Aorta (tissue), 5 donors: ENCODE data around the gene CHST9. TPM values are rescaled to one million over a fixed set of nuclear protein-coding genes. Genes with fewer than 3 reads are reported as not detected.
"Not testable (repeated sequence)": the region's sequence is repeated elsewhere in the genome, so short reads cannot be mapped to it uniquely, and the experiment has no call there.

Experiments
- ATAC-seq: fragments of 200-7000 bp; cut with Tn5 transposase; one replicate; pipeline ENCODE4 v1.9.1; 2022; ENCODE audit warnings: moderate library complexity; ENCODE audit not compliant: low FRiP score
- DNase-seq, 2 donors: peaks; one replicate each; pipeline ENCODE4 v3.0.0-alpha.2; 2020
- H3K27ac ChIP-seq, 2 donors: one replicate each; pipeline ENCODE4 v1.5.1; 2013; ENCODE audit warnings: low read length in 2 of 2, mild to moderate bottlenecking in 2 of 2, moderate library complexity in 2 of 2, control low read depth in 1 of 2, inconsistent platforms in 1 of 2, low read depth in 1 of 2
- H3K27me3 ChIP-seq, 2 donors: one replicate each; pipeline ENCODE4 v1.6.1; 2013; ENCODE audit warnings: control low read depth in 1 of 2, low read length in 1 of 2, mild to moderate bottlenecking in 1 of 2, moderate library complexity in 1 of 2; ENCODE audit not compliant: insufficient read depth in 2 of 2, control insufficient read depth in 1 of 2
- H3K36me3 ChIP-seq, 2 donors: one replicate each; pipeline ENCODE4 v1.6.1; 2013; ENCODE audit warnings: control low read depth in 1 of 2, low read length in 1 of 2, mild to moderate bottlenecking in 1 of 2; ENCODE audit not compliant: insufficient read depth in 2 of 2, control insufficient read depth in 1 of 2
- H3K4me1 ChIP-seq, 2 donors: one replicate each; pipeline ENCODE4 v1.6.1; 2013; ENCODE audit warnings: low read length in 2 of 2, control low read depth in 1 of 2, mild to moderate bottlenecking in 1 of 2, moderate library complexity in 1 of 2; ENCODE audit not compliant: insufficient read depth in 2 of 2, control insufficient read depth in 1 of 2
- H3K4me3 ChIP-seq, 2 donors: one replicate each; pipeline ENCODE4 v1.5.1; 2013; ENCODE audit warnings: low read length in 2 of 2, control low read depth in 1 of 2, mild to moderate bottlenecking in 1 of 2
- H3K9me3 ChIP-seq: one replicate; pipeline ENCODE4 v1.6.1; 2013; ENCODE audit warnings: mild to moderate bottlenecking, low read length; ENCODE audit not compliant: control insufficient read depth
- WGBS, 2 donors: extraction: QIAGEN DNeasy Blood & Tissue Kit; methylation state at CpG; one replicate each; pipeline ENCODE4 v1.1.7; 2013; 5-methylcytosine and 5-hydroxymethylcytosine counted together
- intact Hi-C, 2 donors: fragments of 100-400 bp; cut with DNase I; formaldehyde crosslinking; loops; one replicate each; pipeline versions ENCODE4 v1.14.2 to v1.15.0; 2022
- polyA plus RNA-seq, 2 donors: library from polyadenylated mRNA; stranded (reverse); fragments of 200-250 nt; gene quantifications; one replicate each; pipeline ENCODE4 v1.2.3, GENCODE V29; 2013
- total RNA-seq, 2 donors: library from RNA; stranded (reverse); fragmentation: NEBNext Ultra II Directional; extraction: Animal tissue kit (Norgen Biotek cat#: 25700); gene quantifications; one replicate each; pipeline ENCODE4 v1.2.1, GENCODE V29; 2021
- donor health status: healthy with polysubstance abuse.
- donor health status: Bipolar disorder and iron deficiency.
- donor health status: DM: no; HTN: no; CAD: no.
- donor health status: DM: no; HTN: no; CAD: no.
- donor health status: DM: yes; HTN: yes; CAD: no.

Gene CHST9
- total and polyA plus RNA-seq, 4 donors = 0.06 TPM; not detected in 3

DNA sequence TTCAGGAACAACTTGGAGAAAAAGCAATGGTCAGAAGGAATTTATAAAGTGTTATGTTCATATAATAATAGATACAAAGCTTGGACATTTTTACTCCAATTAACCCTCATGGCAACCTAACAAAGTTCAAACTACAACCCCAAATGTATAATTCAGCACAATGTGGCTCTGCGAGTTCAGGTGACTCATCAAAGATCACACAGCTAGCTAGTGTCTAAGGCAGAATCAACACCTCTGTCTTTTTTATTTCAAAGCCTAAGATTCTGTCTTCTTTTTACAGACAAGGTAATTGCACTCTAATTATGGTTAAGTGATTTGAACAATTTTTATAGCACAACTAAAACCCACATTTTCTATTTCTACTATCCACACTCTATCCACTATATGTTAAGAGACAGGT lies 90.5 kb downstream of the CHST9 start:
- Histone ChIP-seq H3K4me1 (no peaks in the 10 kb centered on the region), H3K4me3 (no peak overlapping the region), H3K27me3 (no peaks in the 10 kb centered on the region), H3K27ac (no peak overlapping the region), H3K9me3 (no peaks in the 10 kb centered on the region), H3K36me3 (no peaks in the 10 kb centered on the region)
- 81 to 83% methylated on average over 1 of the region's 1 CpG for WGBS, 2 donors
- no peak for ATAC-seq
- no peak for DNase-seq
- intact Hi-C loops = no loop called here

DNA sequence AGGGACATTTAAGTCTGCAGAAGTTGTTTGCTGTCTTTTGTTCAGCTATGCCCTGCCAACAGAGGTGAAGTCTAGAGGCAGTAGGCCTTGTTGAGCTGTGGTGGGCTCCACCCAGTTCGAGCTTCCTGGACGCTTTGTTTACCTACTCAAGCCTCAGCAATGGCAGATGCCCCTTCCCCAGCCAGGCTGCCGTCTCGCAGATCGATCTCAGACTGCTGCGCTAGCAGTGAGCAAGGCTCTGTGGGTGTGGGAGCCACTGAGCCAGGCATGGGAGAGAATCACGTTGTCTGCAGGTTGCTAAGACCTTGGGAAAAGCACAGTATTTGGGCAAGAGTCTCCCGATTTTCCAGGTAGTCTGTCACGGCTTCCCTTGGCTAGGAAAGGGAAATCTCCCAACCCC lies 91.8 kb downstream of the CHST9 start:
- H3K36me3 ChIP-seq, DNase-seq, intact Hi-C loops, ATAC-seq, H3K4me3 ChIP-seq, H3K4me1 ChIP-seq, H3K27me3 ChIP-seq, H3K9me3 ChIP-seq, H3K27ac ChIP-seq: not testable (repeated sequence)
- WGBS, 2 donors = 81 to 84% methylated on average over 9 of the region's 9 CpGs

DNA sequence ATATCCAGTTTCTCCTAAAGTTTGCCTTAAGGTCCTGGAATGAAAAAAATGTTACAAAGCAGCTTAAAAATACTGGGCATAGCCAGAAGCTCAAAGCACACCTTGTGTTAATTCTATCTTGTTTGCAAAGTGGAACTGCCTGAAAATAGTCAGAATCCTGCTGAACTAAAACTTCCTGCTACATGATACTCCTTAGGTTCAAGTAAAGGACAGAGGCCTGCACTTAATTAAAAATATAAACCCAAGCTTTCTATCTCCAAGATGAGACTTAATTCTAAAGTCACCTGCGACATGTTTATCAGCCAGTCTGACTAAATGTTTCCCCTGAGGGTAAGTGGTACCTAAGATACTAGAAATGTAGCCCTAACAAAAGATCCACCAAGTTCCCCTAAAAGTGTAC lies 103.4 kb downstream of the CHST9 start:
- DNase-seq (no peak), ATAC-seq (no peak)
- Histone ChIP-seq H3K36me3 (no peaks in the 10 kb centered on the region), H3K9me3 (no peaks in the 10 kb centered on the region), H3K27me3 (no peaks in the 10 kb centered on the region), H3K27ac (no peak overlapping the region), H3K4me3 (no peak overlapping the region), H3K4me1 (no peaks in the 10 kb centered on the region)
- WGBS, 2 donors = 74 to 75% methylated on average over 1 of the region's 1 CpG
- intact Hi-C loops = no loop called here

DNA sequence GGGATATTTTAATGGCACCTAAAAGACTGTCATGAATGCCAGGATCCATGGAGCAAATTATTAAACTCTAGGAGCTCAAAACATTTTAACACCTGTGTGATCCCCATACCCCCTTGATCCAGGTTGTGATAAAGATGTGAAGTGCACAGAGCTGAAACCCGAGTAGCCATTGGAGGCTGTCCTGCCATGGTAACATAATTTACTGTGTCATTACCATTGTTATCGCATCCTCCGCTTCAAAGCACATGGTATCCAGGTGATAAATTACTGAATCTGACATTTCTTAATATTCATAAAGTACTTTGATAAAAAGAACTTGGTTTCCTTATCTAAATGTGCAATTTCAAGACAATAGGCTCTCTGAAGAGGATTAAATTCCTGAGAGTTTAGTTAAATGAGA lies 109.3 kb downstream of the CHST9 start:
- 67 to 68% methylated on average over 3 of the region's 3 CpGs for WGBS, 2 donors
- Histone ChIP-seq H3K4me1 (no peaks in the 10 kb centered on the region), H3K4me3 (no peak overlapping the region), H3K36me3 (no peaks in the 10 kb centered on the region), H3K9me3 (no peaks in the 10 kb centered on the region), H3K27ac (no peak overlapping the region), H3K27me3 (no peaks in the 10 kb centered on the region)
- DNase-seq (no peak), ATAC-seq (no peak)
- intact Hi-C loops = no loop called here

DNA sequence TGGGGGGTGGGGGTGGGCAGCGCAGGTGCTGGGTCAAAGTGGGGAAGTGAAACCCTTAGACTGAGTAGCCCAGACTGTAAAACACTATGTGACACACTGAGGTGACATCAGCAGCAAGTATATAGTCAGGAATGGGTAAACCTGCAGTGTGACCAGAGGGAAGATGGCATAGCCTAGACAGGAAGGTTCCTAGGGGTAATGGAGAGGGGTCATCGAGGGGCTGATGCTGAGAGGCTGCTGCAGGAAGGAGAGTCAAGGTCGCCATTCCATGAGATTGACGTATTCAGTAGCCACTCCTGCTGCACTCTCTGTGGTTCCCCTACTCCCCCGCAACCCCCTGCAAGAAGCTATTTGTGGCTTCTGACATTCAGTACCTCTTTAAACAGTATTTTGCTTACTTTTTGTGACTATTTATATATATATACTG lies 111.7 kb downstream of the CHST9 start:
- Histone ChIP-seq H3K36me3 (no peaks in the 10 kb centered on the region), H3K27me3 (no peaks in the 10 kb centered on the region), H3K4me3 (no peak overlapping the region), H3K4me1 (no peaks in the 10 kb centered on the region), H3K27ac (no peak overlapping the region), H3K9me3 (no peaks in the 10 kb centered on the region)
- WGBS, 2 donors = 66 to 73% methylated on average over 5 of the region's 5 CpGs
- ATAC-seq = no peak
- no peak for DNase-seq
- intact Hi-C loops = no loop called here

DNA sequence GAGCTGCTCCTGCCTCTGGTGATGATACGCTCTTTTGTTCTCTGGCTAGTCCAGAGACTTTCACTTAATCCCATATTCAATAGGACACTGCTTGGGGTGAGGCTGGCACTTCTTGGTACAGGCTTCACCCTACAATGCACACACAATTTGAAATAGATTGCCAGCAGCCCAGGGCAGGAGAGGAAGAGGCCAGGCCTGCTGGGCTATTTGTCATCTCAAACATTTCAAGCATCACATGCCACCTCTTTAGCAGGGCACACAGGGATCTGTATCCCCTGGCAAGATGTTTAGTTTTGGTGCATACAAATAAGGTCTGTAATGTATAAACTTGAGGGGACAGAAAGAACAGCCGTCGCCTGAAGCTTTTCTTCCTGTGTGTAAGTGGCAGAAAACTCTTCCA lies 120.4 kb downstream of the CHST9 start:
- Histone ChIP-seq H3K4me1 (no peaks in the 10 kb centered on the region), H3K36me3 (no peaks in the 10 kb centered on the region), H3K4me3 (no peak overlapping the region), H3K27ac (no peak overlapping the region), H3K27me3 (no peaks in the 10 kb centered on the region), H3K9me3 (no peaks in the 10 kb centered on the region)
- WGBS, 2 donors = 43 to 50% methylated on average over 3 of the region's 3 CpGs
- ATAC-seq (no peak), DNase-seq (no peak)
- intact Hi-C loops = no loop called here

DNA sequence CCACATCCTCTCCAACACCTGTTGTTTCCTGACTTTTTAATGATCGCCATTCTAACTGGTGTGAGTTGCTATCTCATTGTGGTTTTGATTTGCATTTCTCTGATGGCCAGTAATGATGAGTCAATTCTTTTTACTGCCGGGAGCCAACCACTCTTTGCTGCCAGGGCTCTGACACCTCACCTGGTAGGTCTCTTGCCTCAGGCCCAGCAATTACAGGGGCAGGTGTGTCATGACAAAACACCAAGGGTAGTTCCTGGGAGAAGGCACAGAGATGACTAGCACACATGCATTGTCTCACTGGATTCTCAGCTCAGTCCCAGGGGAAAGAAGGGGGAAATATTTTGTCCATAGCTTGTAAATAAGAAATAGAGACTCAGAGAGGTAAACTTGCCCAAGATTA lies 122.3 kb downstream of the CHST9 start:
- ATAC-seq (no peak), DNase-seq (no peak)
- Histone ChIP-seq H3K27me3 (no peaks in the 10 kb centered on the region), H3K36me3 (no peaks in the 10 kb centered on the region), H3K9me3 (no peaks in the 10 kb centered on the region), H3K4me1 (no peaks in the 10 kb centered on the region), H3K4me3 (no peak overlapping the region), H3K27ac (no peak overlapping the region)
- intact Hi-C loops = no loop called here
- WGBS, 2 donors = 86 to 95% methylated on average over 2 of the region's 2 CpGs

DNA sequence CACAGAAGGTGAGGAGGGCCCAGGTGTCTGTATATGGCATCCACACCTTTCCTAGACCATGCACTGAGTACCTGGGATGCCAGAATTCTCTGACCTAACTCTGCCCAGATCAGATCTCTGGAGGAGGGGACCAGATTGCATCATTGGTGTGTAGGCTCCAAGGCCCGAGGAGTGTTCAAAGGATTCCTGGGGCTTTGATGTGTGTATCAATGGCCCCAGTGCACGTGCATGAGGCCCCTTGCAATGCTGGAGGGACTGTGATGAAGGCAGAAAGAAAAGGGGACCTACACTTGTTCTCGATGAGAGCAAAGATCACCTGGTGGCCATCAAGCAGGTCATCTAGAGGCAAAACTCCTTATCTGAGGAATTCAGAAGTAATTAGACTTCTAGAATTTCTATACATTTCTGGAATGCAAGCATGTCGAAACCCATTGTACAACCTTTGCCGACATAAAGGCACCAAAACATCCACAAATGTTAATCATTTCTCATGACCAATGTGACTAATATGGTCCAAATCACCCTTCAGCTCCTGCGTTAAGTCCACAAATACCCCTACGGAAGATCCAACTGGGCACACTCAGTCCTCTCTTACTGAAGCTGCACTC lies 123.5 kb downstream of the CHST9 start:
- no peaks in the 10 kb centered on the region for H3K36me3 ChIP-seq
- 81 to 87% methylated on average over 7 of the region's 7 CpGs for WGBS, 2 donors

DNA sequence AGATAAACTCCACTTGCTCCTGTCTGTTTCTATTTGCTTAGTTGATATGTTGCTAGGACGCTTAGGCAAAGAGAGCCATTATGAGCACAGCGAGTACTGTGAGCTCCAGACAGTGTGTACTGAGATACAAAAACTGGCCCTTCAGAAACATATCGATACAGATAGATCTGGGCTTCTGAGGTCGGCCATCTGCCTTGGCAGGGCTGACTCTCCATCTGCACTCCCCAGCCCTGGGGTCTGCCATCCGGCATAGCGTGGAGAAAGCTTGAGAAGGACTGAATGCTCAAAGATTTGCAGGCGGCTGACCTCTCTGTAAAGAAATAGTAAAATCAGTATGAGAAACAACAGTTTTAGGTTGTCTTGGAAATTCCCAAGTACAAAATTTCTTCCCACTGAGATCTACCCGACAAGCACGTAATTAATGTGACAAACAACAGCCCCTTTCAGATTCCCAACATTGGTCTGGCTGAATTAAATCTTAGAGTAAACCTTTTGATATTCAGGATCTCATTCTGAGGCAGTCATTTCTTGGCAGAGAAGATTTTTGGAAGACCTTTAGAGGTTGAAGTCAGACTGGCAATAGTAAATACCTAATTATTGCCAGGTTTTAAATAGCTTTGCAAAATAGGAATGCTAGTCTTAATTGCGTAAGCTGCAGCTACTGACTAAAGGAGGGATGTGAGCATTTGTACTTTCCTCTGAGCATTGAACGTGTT lies 127.4 kb downstream of the CHST9 start:
- Histone ChIP-seq H3K4me1 (no peaks in the 10 kb centered on the region), H3K27ac (no peak overlapping the region), H3K9me3 (no peaks in the 10 kb centered on the region), H3K4me3 (no peak overlapping the region), H3K36me3 (no peaks in the 10 kb centered on the region), H3K27me3 (no peaks in the 10 kb centered on the region)
- WGBS, 2 donors = 46 to 54% methylated on average over 11 of the region's 11 CpGs
- ATAC-seq (peak; percentile 36), DNase-seq (no peak)
- intact Hi-C loops = no loop called here

More for the DNA sequence above, 123.5 kb downstream of the CHST9 start:
- Histone ChIP-seq H3K27me3 (no peaks in the 10 kb centered on the region), H3K4me3 (no peak overlapping the region), H3K27ac (no peak overlapping the region), H3K9me3 (no peaks in the 10 kb centered on the region), H3K4me1 (no peaks in the 10 kb centered on the region)
- DNase-seq (no peak), ATAC-seq (no peak)
- intact Hi-C loops = no loop called here
